Muscle of arm (tissue), 12 donors: ENCODE measurements around the gene IQGAP1. TPM values are rescaled to one million over a fixed set of nuclear protein-coding genes. Genes with fewer than 3 reads are reported as not detected.

Source experiments
- DNase-seq: peaks from one replicate; pipeline ENCODE4 v3.0.0-alpha.2; 2013
- polyA plus RNA-seq, 12 donors: library from polyadenylated mRNA; unstranded; fragments of 120-200 nt; gene quantifications; one replicate each; pipeline ENCODE4 v1.2.1, GENCODE V29; 2013; ENCODE audit not compliant: insufficient read length in 12 of 12

The IQGAP1 gene
- polyA plus RNA-seq, 12 donors: 66.2 to 209 (median 87.6) TPM

DNA sequence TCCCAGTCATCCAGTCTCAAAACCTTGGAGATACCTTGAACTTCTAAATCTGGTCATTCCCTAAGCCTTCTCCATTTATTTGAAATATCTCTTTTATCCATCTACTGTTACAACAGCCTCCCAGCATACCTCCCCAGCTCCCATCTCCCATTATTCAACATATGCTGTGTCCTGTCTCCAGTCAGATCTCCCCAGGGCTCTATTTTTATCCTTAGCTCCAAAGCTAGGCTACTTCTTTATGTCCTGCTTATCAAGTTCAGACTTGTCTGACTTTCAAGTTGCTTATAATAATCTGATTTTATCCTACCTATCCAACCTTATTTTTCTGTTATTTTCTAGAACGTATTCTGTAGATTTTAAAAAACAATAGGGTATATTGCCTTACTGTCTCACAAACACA is 44.2 kb downstream of the IQGAP1 start:
- DNase-seq: no peak

DNA sequence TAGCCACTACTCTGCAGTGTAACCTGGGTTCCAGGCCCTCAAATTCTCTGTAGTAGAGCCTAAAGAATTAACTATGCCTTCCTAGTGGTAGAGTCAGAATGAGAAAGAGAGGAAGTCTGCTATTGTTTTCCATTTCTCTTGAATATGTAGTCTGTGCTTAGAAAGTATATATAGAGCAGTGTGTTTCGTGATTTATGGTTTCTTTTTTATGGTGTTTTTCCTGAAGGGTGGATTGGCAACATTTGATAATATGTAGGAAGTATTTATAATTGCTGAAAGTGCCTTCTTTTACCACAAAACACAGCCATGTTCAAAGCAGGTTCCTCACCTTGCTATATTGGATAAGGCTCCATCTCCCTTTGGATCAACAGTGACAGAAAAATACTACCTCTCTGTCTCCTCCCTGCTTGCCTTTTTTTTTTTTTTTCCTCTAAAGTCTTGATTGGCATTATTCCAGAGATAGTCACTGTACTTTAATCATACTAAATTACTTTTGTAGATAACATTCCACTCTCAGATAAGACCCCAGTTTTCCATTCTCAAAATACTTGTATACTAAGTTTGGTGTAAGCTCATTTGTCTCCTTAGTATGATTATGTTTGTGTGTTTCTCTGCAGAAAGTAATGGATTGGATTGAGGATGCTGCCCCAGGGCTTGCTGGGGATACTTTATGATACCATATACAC is 47.8 kb downstream of the IQGAP1 start:
- DNase-seq: no peak

DNA sequence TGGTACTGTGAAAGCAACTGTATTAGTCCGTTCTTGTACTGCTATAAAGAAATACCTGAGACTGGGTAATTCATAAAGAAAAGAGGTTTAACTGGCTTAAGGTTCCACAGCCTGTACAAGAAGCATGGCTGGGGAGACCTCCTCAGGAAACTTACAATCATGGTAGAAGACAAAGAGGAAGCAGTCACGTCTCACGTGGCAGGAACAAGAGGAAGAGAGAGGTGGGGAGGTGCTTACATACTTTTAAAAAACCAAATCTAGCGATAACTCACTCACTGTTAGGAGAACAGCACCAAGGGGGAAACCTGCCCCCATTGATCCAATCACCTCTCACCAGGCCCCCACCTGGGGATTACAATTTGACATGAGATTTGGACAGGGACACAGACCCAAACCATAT is 48.9 kb downstream of the IQGAP1 start:
- no peak for DNase-seq

DNA sequence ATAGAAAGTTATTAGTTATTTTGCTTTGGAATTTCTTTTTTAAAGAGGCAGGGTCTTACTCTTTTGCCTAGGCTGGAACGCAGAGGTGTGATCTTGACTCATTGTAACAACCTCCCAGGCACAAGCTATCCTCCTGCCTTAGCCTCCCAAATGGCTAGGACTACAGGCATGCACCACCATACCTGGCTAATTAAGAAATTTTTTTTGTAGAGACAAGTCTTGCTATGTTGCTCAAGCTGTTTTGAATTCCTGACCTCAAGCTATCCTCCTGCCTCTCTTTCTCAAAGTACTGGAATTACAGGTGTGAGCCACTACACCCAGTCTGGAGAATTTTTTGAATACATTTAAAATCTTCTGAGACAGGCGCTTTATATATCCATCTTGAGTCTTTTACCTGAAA is 49.5 kb downstream of the IQGAP1 start:
- DNase-seq: no peak

DNA sequence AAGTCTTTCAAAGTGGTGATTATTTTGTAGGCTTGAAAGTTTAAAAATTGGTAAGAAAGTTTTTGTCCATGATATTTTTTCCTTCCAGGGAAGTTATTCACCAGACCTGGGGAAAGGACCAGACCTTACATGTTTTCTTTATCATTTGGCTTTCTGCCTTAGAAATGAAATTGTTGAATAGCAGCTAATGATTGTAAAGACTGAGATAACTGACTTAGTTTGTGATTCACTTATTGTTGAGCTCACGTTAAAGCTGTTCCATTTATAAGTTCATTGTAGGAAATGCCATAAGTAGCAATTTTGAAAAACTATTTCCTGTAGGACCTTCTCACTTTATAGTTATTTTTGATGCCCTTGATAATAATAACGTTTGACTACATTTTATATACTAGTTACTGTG is 51.9 kb downstream of the IQGAP1 start:
- DNase-seq: no peak

DNA sequence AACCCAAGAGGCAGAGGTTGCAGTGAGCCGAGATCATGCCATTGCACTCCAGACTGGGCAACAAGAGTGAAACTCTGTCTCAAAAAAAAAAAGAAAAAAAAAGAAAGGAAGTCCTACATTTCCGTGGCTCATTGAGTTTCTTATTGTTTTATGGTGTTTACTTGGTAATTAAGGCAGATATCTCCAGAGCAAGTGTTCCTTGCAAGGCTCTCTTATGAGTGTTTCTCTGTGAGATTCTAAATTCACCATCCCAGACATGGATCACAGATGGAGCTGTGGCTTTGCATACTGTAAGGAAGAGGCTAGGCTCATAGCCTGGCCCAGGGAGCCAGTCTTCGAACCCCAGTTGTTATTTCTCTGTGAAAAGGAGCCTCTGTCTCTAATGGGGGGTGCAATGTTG is 53.0 kb downstream of the IQGAP1 start:
- DNase-seq: no peak

DNA sequence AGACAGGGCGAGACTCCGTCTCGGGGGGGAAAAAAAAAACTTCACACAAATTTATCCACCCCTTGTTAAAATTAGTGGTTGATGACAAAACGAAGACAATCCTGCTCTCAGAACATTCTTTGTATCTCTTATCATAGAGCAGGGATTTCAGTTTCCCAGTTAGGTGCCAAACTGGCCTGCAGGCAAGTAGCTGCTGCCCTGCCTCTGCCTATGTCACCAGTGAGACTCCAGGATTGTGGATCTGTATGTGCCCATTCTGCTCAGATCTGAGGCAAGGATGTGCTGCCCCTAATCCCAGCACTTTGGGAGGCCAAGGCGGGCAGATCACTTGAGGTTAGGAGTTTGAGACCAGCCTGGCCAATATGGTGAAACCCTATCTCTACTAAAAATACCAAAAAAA is 54.4 kb downstream of the IQGAP1 start:
- no peak for DNase-seq

DNA sequence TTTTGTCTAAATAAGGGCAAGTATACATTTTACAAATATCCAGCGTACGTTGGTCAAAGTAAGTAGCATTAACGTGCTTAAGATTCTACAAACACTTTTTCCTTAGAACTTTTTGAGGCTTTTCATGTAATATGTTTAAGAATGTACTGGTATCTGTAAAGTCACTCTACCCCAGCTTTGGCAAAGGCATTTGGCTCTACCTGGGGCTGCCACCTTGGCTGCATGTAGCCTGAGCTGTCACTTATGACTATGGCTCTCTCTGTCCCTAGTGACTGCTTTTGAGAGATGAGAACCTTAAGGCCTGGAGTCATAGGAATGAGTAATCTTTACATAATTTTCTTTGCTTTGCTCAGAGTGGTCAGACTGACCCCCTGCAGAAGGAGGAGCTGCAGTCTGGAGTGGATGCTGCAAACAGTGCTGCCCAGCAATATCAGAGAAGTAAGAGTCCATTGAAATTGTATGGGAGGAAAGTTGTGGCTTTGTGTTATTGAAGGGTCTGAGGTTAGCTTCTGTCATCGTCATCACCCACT is 61.2 kb downstream of the IQGAP1 start:
- no peak for DNase-seq

DNA sequence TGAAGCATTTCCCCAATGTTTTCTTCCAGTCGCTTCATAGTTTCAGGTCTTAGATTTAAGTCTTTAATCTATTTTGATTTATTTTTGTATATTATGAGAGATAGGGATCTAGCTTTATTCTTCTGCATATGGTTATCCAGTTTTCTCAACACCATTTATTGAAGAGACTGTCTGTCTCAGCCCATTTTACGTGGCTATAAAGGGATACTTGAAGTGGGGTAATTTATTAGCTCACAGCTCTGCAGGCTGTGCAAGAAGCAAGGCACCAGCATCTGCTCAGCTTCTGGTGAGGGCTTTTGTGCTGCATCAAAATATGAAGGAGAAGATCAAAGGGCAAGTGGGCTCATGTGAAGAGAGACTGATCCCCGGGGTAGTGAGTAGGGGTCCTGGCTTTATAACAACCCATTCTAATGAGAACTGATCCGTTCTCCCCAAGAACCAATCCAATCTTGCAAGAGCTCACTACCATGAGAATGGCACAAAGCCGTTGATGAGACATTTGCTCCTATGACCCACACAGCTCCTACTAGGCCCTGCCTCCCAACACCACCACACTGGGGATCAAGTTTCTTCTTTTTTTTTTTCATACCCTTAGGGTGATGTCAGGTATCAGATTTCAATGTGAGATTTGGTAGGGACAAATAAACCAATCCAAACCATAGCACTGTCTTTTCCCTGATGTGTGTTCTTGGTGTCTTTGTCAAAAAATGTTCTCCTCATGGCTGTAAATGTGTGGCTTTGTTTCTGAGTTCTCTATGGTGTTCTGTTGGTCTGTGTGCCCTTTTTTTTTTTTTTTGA is 63.2 kb downstream of the IQGAP1 start:
- DNase-seq: no peak

DNA sequence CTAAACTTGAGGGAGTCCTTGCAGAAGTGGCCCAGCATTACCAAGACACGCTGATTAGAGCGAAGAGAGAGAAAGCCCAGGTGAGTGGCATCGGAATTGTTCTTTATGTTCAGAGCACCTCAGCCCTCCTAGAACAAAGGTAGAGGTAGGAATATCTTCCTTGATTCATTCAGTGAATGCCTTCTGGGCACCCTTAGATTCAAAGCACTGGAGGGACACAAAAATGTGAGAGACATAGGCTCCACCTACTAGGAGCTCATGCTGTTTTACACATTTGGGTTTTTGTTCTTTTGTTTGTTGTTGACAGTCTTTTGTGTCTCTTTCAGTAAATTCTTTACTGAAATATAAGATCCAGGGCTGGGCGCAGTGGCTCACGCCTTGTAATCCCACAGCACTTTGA is 68.2 kb downstream of the IQGAP1 start:
- no peak for DNase-seq

DNA sequence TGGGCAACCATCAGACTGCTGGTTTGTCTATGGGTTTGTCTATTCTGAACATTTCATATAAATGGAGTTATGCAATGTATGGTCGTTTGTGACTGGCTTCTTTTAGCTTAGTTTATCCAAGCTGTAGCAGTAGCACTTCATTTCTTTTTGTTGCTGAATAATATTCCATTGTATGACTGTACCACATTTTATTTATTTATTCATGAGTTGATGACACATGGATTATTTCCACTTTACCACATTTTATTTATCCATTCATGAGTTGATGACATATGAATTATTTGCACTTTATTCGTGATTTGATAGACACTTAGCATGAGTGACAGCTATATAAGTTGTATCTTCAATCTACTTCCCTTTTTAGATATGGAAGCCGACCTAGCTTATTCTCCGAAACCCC is 70.0 kb downstream of the IQGAP1 start:
- DNase-seq: no peak

DNA sequence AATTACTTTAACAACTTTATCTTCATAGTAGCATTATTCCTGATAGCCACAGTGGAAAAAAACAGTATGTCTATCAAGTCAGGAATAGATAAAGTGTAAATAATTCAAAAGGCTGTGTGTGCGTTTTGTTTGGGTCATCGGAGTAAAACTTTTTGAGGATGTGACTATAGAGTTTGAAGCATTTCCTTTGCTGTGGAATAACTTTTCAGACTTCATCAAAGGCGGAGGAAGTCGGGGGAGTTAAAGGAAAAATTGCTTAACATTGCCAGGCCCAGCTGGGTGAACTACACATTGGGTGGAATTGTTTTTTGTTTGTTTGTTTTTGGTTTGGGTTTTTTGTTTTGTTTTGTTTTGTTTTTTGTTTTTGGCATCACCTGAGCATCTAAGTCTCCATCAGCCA is 71.3 kb downstream of the IQGAP1 start:
- no peak for DNase-seq

DNA sequence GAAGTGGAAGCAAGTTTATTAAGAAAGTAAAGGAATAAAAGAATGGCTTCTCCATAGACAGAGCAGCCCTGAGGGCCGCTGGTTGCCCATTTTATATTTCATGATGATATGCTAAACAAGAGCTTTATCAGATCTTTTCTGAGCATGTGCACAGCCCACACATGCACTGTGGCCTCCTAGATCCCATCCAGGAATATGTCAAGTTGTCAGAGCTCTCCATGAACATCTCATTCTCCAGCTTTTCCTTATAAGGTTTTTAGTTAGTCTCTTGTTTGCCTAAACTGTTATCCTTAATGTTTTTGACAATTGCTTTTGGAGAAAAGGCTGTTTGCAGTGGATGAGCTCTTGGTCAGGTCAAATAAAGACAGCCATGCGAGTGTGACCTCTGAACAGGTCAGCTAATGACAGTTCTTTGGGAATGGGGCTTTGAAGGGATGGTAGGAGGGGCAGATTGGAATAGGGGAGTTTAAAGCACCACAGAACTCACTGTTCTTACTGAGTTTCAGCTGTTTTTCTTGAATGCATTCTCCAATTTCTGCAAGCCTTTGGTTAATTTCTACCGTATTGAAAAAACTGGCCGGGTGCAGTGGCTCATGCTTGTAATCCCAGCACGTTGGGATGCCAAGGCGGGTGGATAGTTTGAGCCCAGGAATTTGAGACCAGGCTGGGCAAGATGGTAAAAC is 72.2 kb downstream of the IQGAP1 start:
- DNase-seq: no peak

DNA sequence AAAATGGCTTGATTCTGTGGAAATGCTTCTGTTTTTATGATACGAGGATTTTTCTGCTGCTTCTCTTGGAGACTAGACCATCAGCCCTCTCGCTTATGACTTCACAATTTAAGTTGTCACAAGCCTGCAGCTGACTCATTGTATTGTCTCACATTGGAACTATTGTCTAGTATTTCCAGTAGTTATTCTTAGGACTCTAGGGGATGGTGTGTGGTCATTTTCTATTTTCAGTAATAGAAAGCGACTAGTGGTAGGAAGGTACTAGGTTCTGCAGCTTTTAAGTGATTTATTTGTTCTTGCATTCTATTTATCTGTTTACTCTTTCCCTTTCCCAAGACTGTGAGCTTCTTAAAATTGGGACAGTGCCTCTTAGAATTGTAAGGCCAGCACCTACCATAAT is 75.3 kb downstream of the IQGAP1 start:
- DNase-seq: peak; percentile 20

DNA sequence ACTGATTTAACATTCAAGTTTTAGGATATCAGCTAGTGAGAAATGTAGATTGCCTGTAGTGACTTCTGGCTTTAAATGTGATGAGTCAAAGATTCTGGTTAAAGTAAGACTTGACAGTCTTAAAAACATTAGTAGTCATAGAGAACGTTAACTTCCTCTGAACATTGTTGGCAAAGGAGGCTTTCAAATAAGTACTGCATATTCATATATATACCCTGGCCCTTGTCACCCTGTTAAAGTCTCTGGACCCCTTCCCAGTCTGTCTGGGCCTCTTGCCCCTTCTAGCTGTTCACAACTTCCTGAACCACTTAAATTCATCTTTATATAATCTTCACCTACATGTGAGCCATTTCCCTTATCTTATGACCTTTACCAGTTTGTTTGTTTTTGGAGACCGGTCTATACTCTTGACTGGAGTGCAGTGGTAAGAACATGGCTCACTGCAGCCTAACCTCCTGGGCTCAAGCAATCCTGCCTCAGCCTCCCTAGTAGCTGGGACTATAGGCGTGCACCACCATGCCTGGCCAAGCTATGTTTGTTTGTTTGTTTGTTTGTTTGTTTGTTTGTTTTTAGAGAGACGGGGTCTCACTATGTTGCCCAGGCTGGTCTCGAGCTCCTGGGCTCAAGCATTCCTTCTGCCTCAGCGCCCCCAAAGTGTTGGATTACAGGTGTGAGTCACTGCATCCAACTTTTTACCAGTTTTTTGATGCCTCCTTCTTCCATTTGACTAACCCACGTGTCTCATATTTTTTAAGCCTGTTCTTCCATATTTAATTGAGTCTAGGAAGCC is 77.3 kb downstream of the IQGAP1 start:
- no peak for DNase-seq

DNA sequence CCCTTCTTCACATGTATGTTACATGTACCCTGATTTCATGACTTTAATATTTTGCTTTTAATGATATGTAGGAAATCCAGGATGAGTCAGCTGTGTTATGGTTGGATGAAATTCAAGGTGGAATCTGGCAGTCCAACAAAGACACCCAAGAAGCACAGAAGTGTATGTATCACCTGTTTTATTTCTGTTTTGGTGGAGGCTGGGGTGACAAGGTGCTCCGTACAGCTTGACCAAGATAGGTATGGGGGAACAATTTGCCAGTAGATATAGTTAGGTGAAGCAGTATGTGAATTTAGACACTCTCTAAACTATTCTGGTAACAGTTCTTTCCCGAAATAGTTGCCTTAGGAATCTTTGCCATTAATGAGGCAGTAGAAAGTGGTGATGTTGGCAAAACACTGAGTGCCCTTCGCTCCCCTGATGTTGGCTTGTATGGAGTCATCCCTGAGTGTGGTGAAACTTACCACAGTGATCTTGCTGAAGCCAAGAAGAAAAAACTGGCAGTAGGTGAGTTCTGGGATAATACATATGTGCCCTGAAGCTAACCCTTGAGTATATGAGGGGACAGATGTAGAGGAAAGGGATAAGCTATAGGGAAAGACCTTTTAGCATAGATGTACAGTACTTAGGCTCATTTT is 78.0 kb downstream of the IQGAP1 start:
- DNase-seq: no peak

DNA sequence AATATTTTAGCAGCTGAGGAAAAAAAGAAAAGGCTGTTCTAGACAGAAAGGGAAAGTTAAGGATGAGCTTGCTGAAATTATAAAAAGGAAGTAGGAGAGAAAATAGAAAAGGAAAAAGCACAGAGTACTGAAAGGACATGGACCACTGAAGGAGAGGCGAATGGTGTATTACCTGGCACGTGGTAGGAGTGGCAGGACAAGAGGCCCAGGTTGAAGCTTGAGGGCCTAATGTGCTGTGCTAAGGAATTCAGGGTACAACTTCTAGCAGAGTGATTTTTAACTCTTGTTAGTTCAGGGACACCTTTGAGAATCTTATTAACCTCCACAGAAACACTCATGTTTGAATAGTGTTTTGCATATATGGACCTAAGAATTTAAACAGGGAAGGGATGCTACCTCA is 81.7 kb downstream of the IQGAP1 start:
- no peak for DNase-seq

DNA sequence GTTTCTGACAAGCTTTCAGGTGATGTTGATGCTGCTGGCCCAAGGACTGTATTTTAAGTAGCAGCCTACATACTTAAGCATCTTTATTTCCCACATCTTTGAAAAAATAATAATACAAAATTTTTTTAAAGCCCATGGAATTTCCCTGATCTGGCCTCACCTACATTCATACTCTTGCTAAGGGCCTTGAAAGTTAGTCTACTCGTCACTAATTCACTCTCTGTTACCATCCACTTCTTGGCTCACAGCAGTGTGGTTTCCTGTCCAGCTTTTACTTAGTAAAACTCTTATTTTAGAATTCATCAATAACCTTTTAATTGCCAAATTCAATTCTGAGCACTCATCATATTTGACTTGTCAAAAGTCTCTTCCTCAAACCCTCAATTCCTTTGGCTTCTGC is 82.4 kb downstream of the IQGAP1 start:
- no peak for DNase-seq

DNA sequence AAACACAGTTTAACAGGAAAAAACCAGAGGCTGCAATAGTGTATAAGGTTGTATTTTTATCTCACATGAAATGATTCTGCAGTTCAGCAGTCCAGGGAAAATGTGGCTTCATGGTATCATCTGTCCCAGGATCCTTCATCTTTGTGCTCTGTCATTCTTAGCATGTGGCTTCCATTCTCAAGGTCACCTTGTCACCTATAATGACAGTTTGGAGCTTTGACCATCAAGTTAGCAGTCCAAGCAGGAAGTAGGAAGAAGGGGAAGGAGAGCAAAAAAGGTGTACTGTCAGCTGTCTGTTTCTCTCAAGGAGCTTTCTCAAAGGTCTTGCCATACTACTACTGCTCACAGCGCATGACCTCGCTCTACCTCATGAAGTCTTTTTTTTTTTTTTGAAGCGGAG is 83.1 kb downstream of the IQGAP1 start:
- no peak for DNase-seq

DNA sequence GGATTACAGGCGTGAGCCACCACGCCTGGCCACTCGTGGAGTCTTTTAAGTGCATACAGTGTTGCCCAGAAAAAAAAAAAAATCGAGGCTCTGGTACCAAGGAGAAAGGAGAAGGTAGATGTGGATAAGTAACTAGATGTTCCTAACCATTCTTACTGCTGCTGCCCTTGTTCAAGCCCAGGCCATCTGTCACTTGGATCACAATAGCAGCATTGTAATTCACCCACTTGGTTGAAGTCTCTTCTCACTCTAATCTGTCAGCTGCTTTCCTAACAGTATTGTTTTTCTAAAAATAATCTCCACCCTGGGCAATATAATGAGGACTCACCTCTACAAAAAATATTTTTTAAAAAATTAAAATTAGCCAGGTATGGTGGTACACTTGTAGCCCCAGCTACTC is 83.7 kb downstream of the IQGAP1 start:
- DNase-seq: no peak

DNA sequence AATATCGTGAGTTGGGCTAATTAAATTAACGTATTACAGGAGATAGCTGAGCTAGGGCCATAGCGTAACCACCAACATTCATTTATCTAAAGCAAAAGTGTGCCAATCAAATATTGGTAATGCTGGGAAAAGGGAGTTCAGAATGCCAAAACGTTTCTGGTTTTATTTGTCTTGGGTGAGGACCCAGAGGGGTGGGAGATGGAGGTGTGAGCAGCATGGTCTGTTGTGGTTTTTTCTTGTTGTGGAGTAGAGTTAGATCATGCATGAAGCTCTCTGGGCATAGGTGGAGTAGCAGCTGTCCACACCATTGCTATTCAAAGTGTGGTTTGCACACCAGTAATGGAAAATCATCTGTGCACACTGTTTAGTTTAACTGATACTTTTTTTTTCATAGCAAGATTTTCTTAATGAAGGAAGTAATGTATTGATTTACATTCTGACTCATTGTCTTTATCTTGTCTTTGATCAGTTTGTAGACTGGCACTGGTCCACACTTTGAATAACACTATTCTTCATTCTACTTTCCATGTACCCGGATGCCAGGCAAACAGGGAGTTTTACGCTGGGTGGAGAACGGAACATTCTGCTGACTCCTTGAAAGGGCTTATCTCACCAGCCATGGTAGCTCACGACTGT is 90.9 kb downstream of the IQGAP1 start:
- no peak for DNase-seq
